Measurements from ENCODE around the gene PROX1.

Gene PROX1

DNA sequence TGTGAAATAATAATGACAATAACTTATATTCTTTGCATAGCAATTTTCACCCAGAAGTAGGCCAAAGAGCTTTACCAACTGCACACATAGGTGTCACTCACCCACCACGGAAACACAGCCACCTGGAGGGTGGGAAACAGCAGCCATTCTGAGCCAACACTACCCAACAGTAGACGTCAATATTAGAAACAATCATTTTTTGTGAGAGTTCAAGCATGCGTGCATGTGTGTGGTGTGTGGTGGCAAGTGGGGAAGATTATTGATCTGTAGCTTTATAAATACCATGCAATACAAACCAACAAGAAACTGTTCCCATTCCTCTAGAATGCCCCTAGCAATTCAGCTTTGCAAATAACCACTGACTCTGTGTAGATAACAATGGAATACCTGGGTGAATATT lies 19.1 kb downstream of the PROX1 start:
- TF ChIP-seq, protein P1, sequence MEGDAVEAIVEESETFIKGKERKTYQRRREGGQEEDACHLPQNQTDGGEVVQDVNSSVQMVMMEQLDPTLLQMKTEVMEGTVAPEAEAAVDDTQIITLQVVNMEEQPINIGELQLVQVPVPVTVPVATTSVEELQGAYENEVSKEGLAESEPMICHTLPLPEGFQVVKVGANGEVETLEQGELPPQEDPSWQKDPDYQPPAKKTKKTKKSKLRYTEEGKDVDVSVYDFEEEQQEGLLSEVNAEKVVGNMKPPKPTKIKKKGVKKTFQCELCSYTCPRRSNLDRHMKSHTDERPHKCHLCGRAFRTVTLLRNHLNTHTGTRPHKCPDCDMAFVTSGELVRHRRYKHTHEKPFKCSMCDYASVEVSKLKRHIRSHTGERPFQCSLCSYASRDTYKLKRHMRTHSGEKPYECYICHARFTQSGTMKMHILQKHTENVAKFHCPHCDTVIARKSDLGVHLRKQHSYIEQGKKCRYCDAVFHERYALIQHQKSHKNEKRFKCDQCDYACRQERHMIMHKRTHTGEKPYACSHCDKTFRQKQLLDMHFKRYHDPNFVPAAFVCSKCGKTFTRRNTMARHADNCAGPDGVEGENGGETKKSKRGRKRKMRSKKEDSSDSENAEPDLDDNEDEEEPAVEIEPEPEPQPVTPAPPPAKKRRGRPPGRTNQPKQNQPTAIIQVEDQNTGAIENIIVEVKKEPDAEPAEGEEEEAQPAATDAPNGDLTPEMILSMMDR (IDR thresholded peaks at IDR 0.05; ENCODE audit: low read depth, low read length): no peak
- no peak for DNase-seq (ENCODE audit: extremely low read depth, low read depth)

DNA sequence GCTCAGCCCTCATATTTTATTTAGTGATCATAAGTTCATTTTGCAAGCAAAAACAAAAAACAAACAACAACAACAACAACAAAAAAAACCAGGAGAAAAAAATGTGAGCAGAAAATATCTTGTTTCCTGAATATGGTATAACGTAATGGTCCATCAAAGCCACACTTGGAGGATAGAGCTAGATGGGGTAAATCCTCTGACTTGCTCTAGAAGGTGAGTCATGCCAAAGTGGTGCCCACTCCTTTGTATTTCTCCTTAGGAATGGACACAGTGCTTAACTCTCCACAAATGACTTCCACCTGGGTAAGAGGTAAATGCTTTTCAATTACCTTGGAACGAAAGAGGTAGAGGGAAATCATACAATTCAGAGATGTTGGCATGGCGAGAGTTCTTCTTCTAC lies 20.6 kb downstream of the PROX1 start:
- TF ChIP-seq, protein P1 (IDR thresholded peaks at IDR 0.05; ENCODE audit: low read depth, low read length): no peak
- DNase-seq (ENCODE audit: extremely low read depth, low read depth): no peak

DNA sequence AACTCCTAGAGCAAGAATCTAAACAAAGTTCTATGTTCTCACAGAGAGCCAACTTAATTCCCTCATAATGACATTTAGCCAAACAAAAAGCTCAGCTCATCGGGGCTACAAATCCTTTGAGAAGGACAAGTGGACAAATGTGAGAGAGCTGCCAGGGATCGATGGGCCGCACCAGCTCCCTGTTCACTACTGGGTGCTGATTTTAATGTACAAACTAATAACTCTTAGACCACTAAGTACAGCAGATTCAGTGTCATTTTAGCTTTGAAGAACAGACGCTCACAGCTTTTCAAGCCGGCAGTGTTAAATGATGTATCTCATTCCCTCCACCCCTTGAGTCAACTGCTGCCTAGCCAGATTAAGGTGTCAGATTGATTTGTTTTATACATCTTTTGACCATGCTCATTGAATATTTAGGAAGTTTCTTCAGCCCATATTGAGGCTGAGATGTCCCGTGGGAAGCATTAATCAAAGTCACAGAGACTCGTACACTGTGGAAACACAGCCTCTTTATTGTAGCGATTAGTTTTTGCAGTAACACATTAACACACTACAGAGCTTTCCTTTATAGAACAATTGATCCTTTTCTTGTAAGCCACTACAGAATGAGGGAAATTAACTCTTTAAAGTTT lies 21.1 kb downstream of the PROX1 start:
- DNase-seq (ENCODE audit: extremely low read depth, low read depth): no peak
- TF ChIP-seq, protein P1 (IDR thresholded peaks at IDR 0.05; ENCODE audit: low read depth, low read length): no peak

DNA sequence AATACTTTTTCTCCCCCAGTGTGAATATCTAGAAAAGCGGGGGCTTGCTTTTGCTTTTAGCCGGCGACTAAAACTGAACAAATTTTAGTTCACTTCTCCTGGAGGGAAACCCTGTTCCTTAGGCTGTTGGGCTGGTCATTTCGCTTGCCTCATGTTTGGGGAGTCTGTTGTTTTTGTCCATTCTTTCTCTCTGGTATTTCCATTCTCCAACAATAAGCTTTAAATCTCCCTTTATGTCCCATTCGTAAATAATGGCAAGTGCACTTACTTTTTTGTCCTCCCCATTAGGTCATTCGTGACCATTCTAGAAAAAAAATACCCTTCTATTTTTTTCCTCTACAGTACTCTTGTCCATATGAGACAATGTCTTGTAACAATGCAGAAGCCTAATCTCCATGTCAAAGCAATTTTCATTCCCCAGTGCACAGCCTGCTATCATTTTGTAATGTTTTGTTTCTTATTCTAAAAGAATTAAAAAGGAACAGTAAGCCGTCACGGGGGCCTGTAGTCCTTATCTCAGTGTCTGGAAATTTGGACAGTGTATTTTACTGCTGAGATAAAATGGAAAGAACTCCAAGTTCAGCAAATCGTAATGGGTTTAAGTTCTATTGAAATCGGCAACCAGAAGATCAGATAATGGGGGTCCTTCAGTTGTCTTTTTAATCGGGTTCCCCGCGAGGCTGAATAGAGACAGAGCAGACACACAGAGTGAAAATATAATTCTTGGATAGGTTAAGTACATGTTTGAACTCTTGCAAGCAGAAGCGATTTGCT lies 21.8 kb downstream of the PROX1 start:
- TF ChIP-seq, protein P1 (IDR thresholded peaks at IDR 0.05; ENCODE audit: low read depth, low read length): no peak
- DNase-seq (ENCODE audit: extremely low read depth, low read depth): no peak

DNA sequence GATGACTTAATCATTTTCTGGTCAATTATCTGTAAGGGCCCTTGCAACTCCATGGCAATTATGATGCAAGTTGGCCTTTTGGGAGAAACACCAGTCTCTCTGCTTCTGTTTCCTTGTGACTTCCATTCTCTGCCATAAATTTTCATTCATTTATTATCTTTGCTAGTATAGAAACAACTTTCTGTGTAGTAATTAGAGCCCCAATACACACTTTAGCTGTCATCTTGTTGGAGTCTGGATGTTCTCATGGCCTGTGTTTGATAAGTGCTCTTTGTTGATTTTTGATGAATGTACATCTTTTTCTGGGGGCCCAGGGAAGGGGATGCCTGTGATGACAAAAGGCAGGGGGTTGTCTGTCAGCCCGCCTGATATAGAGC lies 22.4 kb downstream of the PROX1 start:
- TF ChIP-seq, protein P1 (IDR thresholded peaks at IDR 0.05; ENCODE audit: low read depth, low read length): no peak

DNA sequence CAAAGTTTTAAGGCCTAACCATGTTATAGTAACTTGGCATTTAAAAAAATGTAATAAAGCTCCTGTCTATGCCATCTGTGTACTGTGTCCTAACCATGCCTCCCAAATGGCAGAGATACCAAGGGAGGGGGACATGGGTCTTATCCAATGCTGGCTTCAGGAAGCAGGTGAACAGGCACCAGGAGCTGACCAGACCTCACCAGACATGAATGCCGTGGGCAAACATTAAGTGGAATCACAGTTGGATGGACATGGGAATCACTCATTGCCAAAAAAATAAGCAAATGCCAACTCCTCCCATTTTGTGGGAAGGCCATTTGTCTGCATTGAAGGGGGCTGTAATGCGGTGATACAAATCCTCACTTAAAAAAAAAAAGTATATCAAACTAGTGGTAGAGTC lies 22.9 kb downstream of the PROX1 start:
- DNase-seq (ENCODE audit: extremely low read depth, low read depth): no peak
- TF ChIP-seq, protein P1 (IDR thresholded peaks at IDR 0.05; ENCODE audit: low read depth, low read length): no peak

More for the DNA sequence above, 22.4 kb downstream of the PROX1 start:
- DNase-seq (ENCODE audit: extremely low read depth, low read depth): no peak

DNA sequence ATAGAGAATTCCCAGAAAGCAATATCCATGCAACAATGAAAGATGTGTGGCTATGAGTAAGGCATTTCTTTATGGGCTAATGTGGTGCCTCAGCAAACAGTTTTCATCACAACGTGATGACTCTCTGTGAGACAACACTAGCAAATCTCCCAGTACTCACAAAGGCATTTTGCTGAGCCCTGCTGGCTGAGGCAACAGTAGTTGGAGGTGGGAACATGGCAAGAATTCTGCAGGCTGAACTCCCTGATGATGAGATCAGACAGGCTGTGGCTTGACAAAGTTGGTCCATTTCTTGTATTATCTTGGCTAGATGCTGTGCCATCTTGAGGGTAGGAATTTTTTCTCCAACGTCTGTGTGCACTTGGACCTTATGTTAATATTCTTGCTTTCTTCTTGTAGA lies 24.6 kb downstream of the PROX1 start:
- TF ChIP-seq, protein P1 (IDR thresholded peaks at IDR 0.05; ENCODE audit: low read depth, low read length): no peak
- no peak for DNase-seq (ENCODE audit: extremely low read depth, low read depth)
